Calu3 (cell line): Measurements from ENCODE around the gene MS4A6A. TPM values are rescaled to one million over a fixed set of nuclear protein-coding genes. Genes with fewer than 3 reads are reported as not detected.

Experiments used
- BruUV-seq: library from RNA; stranded (reverse); fragments of 400-500 nt; replicated peaks from 2 replicates; lab custom pipeline; 2021; lab: Mats Ljungman, UMichigan
- CTCF ChIA-PET: fragments of 300-600 bp; sonication (Branson Sonifier 250); formaldehyde crosslinking; loops from one replicate; lab custom pipeline; 2022; ENCODE audit warnings: antibody characterized with exemption; lab: Charles Lee
- DNase-seq: peaks from one replicate; pipeline ENCODE4 v3.0.0; 2022
- H3K27ac Mint-ChIP-seq: one replicate; pipeline ENCODE4 v1.8.0; 2022; ENCODE audit warnings: mixed read lengths; ENCODE audit not compliant: unreplicated experiment
- H3K27me3 Mint-ChIP-seq: one replicate; pipeline ENCODE4 v1.8.0; 2022; ENCODE audit warnings: mixed read lengths; ENCODE audit not compliant: unreplicated experiment
- H3K36me3 Mint-ChIP-seq: one replicate; pipeline ENCODE4 v1.8.0; 2022; ENCODE audit warnings: mild to moderate bottlenecking, moderate library complexity, mixed read lengths; ENCODE audit not compliant: insufficient read depth, unreplicated experiment
- H3K4me1 Mint-ChIP-seq: one replicate; pipeline ENCODE4 v1.8.0; 2022; ENCODE audit warnings: mild to moderate bottlenecking, low read depth, mixed read lengths; ENCODE audit not compliant: unreplicated experiment
- H3K4me3 Mint-ChIP-seq: one replicate; pipeline ENCODE4 v1.8.0; 2022; ENCODE audit warnings: mild to moderate bottlenecking, low read depth, moderate library complexity, mixed read lengths; ENCODE audit not compliant: unreplicated experiment
- H3K9me3 Mint-ChIP-seq: one replicate; pipeline ENCODE4 v1.8.0; 2022; ENCODE audit warnings: low read depth, mixed read lengths; ENCODE audit not compliant: unreplicated experiment
- CTCF ChIP-seq: fragments of 200-600 bp; IDR thresholded peaks from one replicate; pipeline ENCODE4 v1.8.0; 2022; ENCODE audit warnings: antibody characterized with exemption; ENCODE audit not compliant: unreplicated experiment
- intact Hi-C: fragments of 100-400 bp; cut with micrococcal nuclease; formaldehyde crosslinking; loops from one replicate; pipeline ENCODE4 v1.10.0; 2022; ENCODE audit not compliant: unreplicated experiment
- total RNA-seq: library from RNA; stranded (reverse); gene quantifications from 2 replicates; pipeline ENCODE4 v1.2.3, GENCODE V29; 2022

MS4A6A gene
- total RNA-seq, 1 experiment from 2014 or later, result not detected

- no peaks in the 10 kb centered on the region for H3K4me1 Mint-ChIP-seq
- no peaks in the 10 kb centered on the region for H3K27me3 Mint-ChIP-seq
- DNase-seq, result no peak
- no peaks in the 10 kb centered on the region for H3K9me3 Mint-ChIP-seq
- TF ChIP-seq CTCF, result no peak
- CTCF ChIA-PET, result no interaction called here
- no peak overlapping the region for H3K27ac Mint-ChIP-seq
- H3K36me3 Mint-ChIP-seq, result no peaks in the 10 kb centered on the region
- H3K4me3 Mint-ChIP-seq, result no peak overlapping the region
- intact Hi-C loops, result no loop called here
- BruUV-seq, result no TSS peak
Observed at GRCh38 chr11:60221181-60221580, 38.3 kb upstream of the MS4A6A start.

DNA sequence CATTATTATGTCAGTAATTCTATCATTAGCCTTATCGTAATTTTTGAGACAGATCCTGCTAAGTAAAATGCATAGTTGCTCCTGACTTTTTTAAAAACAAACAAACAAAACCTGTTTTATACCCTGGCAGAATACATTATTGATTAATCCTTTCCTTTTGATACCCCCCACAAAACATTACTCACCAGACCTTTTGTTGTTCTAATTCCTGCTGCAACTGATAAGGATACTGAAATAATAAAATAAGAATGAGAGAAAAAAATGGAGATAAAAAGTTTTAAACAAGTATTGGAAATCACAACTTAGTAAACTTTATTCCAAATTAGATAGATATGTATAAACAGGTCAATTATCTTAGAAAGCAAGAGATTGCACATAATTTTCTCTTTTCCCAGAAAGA lies 31.5 kb upstream of the MS4A6A start:
- no peak for TF ChIP-seq CTCF
- Mint-ChIP-seq H3K27ac (peak overlapping the region; percentile 7), H3K9me3 (peaks cover 2% of the 10 kb centered on the region), H3K4me1 (no peaks in the 10 kb centered on the region), H3K36me3 (no peaks in the 10 kb centered on the region), H3K27me3 (no peaks in the 10 kb centered on the region), H3K4me3 (no peak overlapping the region)
- DNase-seq, result no peak
- intact Hi-C loops, result no loop called here
- BruUV-seq, result no TSS peak
- CTCF ChIA-PET, result no interaction called here

DNA sequence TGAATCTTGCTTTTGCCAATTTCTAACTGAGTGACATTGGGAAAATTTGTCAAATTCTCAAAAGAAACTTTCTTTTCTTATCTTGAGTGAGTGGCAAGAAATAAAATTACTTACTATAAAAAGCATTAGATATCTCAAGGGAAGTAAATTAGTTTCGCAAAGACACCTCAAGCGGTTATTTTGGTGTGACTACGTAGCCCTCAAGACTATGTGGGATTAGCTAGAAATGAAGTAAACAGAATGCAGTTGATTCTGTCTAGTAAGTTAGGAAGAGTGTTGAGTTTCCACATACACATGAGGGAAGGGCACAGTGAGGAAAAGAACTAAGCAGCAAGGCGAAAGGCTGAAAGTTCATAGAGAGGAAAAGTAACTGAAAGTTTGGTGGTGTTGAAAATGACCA lies 28.3 kb upstream of the MS4A6A start:
- intact Hi-C loops, result no loop called here
- Mint-ChIP-seq H3K27ac (no peak overlapping the region), H3K36me3 (no peaks in the 10 kb centered on the region), H3K27me3 (no peaks in the 10 kb centered on the region), H3K9me3 (peaks cover 2% of the 10 kb centered on the region), H3K4me3 (no peak overlapping the region), H3K4me1 (no peaks in the 10 kb centered on the region)
- no TSS peak for BruUV-seq
- TF ChIP-seq CTCF, result no peak
- no peak for DNase-seq
- CTCF ChIA-PET, result no interaction called here

GRCh38 chr11:60209977-60210376 lies 27.1 kb upstream of the MS4A6A start:
- H3K27me3 Mint-ChIP-seq, result no peaks in the 10 kb centered on the region
- no peak for TF ChIP-seq CTCF
- H3K36me3 Mint-ChIP-seq, result no peaks in the 10 kb centered on the region
- intact Hi-C loops, result no loop called here
- H3K4me3 Mint-ChIP-seq, result no peak overlapping the region
- no peak for DNase-seq
- peaks cover 2% of the 10 kb centered on the region for H3K9me3 Mint-ChIP-seq
- peaks cover 8% of the 10 kb centered on the region for H3K4me1 Mint-ChIP-seq
- no peak overlapping the region for H3K27ac Mint-ChIP-seq
- BruUV-seq, result no TSS peak
- CTCF ChIA-PET, result no interaction called here
